HepG2 (cell line): ENCODE measurements around the gene UNC5C. TPM values are rescaled to one million over a fixed set of nuclear protein-coding genes. Genes with fewer than 3 reads are reported as not detected.

Experiments
- ATAC-seq: fragments of 200-7000 bp; cut with Tn5 transposase; 3 replicates; pipeline ENCODE4 v1.9.1; 2020; ENCODE audit warnings: mild to moderate bottlenecking, moderate library complexity
- BruUV-seq: library from RNA; stranded (reverse); fragments of 400-500 nt; replicated peaks from 2 replicates; lab custom pipeline; 2021; lab: Mats Ljungman, UMichigan
- CTCF ChIA-PET: fragments of 300-600 bp; formaldehyde crosslinking; extraction: SDS; loops from one replicate; lab custom pipeline; 2021; ENCODE audit warnings: low total read pairs, inconsistent platforms, low intra/inter-chr PET ratio; lab: Yijun Ruan, JAX
- POLR2A ChIA-PET: fragments of 350-600 bp; sonication (Branson Sonifier 250); formaldehyde crosslinking; loops from one replicate; lab custom pipeline; 2020; ENCODE audit warnings: antibody characterized with exemption, inconsistent platforms; lab: Yijun Ruan, JAX
- DNase-seq: peaks from one replicate; pipeline ENCODE4 v3.0.0-alpha.2; 2015; ENCODE audit warnings: low spot score
- FAIRE-seq: peaks from 3 replicates; lab custom pipeline; 2011; peaks lifted over from hg19 to GRCh38; lab: Jason Lieb, UNC
- H2AFZ ChIP-seq: one replicate; pipeline ENCODE4 v1.6.1; 2011; ENCODE audit warnings: low read length, inconsistent platforms
- H3K27ac ChIP-seq: fragments of 300-600 bp; 3 replicates; pipeline ENCODE4 v1.8.0; 2011; ENCODE audit warnings: mixed run types, mild to moderate bottlenecking, mixed read lengths, low read length, inconsistent platforms; ENCODE audit not compliant: insufficient read depth; ENCODE audit errors: extremely low read length
- H3K27me3 ChIP-seq, 2 experiments: fragments of 200-600 bp in 1 of 2; 2 replicates in 1 of 2; 3 replicates in 1 of 2; pipeline versions ENCODE4 v1.6.0 to v1.8.0; 2011; ENCODE audit warnings: low read length in 2 of 2, mild to moderate bottlenecking in 2 of 2, moderate library complexity in 2 of 2, inconsistent platforms in 1 of 2; ENCODE audit not compliant: insufficient read depth in 2 of 2, control insufficient read depth in 1 of 2
- H3K36me3 ChIP-seq, 2 experiments: fragments of 200-600 bp in 1 of 2; replicated peaks in 1 of 2; 2 replicates in 1 of 2; 3 replicates in 1 of 2; pipeline versions ENCODE4 v1.5.1 to v1.8.0; 2011; ENCODE audit warnings: low read length in 2 of 2, inconsistent platforms in 1 of 2; ENCODE audit not compliant: insufficient read depth in 2 of 2, control insufficient read depth in 1 of 2
- H3K4me1 ChIP-seq: 2 replicates; pipeline ENCODE4 v1.5.1; 2012; ENCODE audit warnings: low read length, inconsistent platforms; ENCODE audit not compliant: insufficient read depth
- H3K4me2 ChIP-seq: 2 replicates; pipeline ENCODE4 v1.6.0; 2011; ENCODE audit warnings: low read depth, low read length, inconsistent platforms
- H3K4me3 ChIP-seq, 3 experiments: fragments of 200-600 bp in 1 of 3; sonication (generic), shearing (Covaris generic) in 1 of 3; replicated peaks in 1 of 3; 2 replicates each; pipeline ENCODE4 v1.5.1; 2011 to 2016; ENCODE audit warnings: low read length in 3 of 3, inconsistent platforms in 2 of 3, low read depth in 2 of 3, mild to moderate bottlenecking in 2 of 3, control low read depth in 1 of 3, mixed read lengths in 1 of 3; ENCODE audit not compliant: insufficient read depth in 1 of 3
- H3K79me2 ChIP-seq: one replicate; pipeline ENCODE4 v1.6.1; 2011; ENCODE audit warnings: low read length, inconsistent platforms; ENCODE audit not compliant: insufficient read depth
- H3K9ac ChIP-seq: 2 replicates; pipeline ENCODE4 v1.6.0; 2011; ENCODE audit warnings: mild to moderate bottlenecking, low read depth, low read length, inconsistent platforms; ENCODE audit not compliant: insufficient read depth
- H3K9me3 ChIP-seq: 2 replicates; pipeline ENCODE4 v1.5.1; 2012; ENCODE audit warnings: mild to moderate bottlenecking, low read length
- H4K20me1 ChIP-seq: 2 replicates; pipeline ENCODE4 v1.6.0; 2011; ENCODE audit warnings: inconsistent platforms, mild to moderate bottlenecking, low read length, moderate library complexity; ENCODE audit not compliant: insufficient read depth
- ARHGAP35 ChIP-seq: sonication (generic); formaldehyde crosslinking; IDR thresholded peaks from 2 replicates; pipeline ENCODE4 v1.9.0; 2022; ENCODE audit warnings: mild to moderate bottlenecking, inconsistent platforms, moderate library complexity, missing genetic modification reagents, borderline replicate concordance
- ATRX ChIP-seq: sonication (generic); formaldehyde crosslinking; IDR thresholded peaks from 2 replicates; pipeline ENCODE4 v1.4.0; 2020; ENCODE audit warnings: missing genetic modification reagents, borderline replicate concordance
- GATAD2A ChIP-seq: IDR thresholded peaks from 2 replicates; pipeline ENCODE4 v1.6.1; 2016
- GFI1 ChIP-seq: sonication (generic); formaldehyde crosslinking; IDR thresholded peaks from 2 replicates; pipeline ENCODE4 v1.5.0; 2020; ENCODE audit warnings: missing genetic modification reagents, mild to moderate bottlenecking, borderline replicate concordance
- HDAC1 ChIP-seq: sonication (generic); formaldehyde crosslinking; IDR thresholded peaks from 2 replicates; pipeline ENCODE4 v1.5.1; 2020; ENCODE audit warnings: mild to moderate bottlenecking, missing genetic modification reagents
- NRL ChIP-seq: sonication (generic); formaldehyde crosslinking; IDR thresholded peaks from 2 replicates; pipeline ENCODE4 v1.5.0; 2020; ENCODE audit warnings: missing genetic modification reagents, mild to moderate bottlenecking, moderate library complexity, borderline replicate concordance
- ZEB1 ChIP-seq: IDR thresholded peaks from 2 replicates; pipeline ENCODE4 v1.6.1; 2012; ENCODE audit warnings: mild to moderate bottlenecking, low read depth, inconsistent platforms; ENCODE audit not compliant: insufficient replicate concordance
- ZIK1 ChIP-seq: sonication (generic); formaldehyde crosslinking; IDR thresholded peaks from 2 replicates; pipeline ENCODE4 v1.5.0; 2020; ENCODE audit warnings: mild to moderate bottlenecking, low read depth, missing genetic modification reagents, borderline replicate concordance
- ZMAT3 ChIP-seq: sonication (generic); formaldehyde crosslinking; conservative IDR thresholded peaks from 2 replicates; pipeline ENCODE4 v1.7.0; 2021; ENCODE audit warnings: missing genetic modification reagents
- ZNF562 ChIP-seq: sonication (generic); formaldehyde crosslinking; IDR thresholded peaks from 2 replicates; pipeline ENCODE4 v1.8.0; 2022; ENCODE audit warnings: missing genetic modification reagents, borderline replicate concordance
- ZNF672 ChIP-seq: sonication (generic); formaldehyde crosslinking; IDR thresholded peaks from 2 replicates; pipeline ENCODE4 v1.8.1; 2022; ENCODE audit warnings: missing genetic modification reagents
- ZNF747 ChIP-seq: sonication (generic); formaldehyde crosslinking; IDR thresholded peaks from 2 replicates; pipeline ENCODE4 v1.8.1; 2023; ENCODE audit warnings: missing genetic modification reagents, mild to moderate bottlenecking, borderline replicate concordance
- ZNF879 ChIP-seq: sonication (generic); formaldehyde crosslinking; IDR thresholded peaks from 2 replicates; pipeline ENCODE4 v1.8.1; 2023; ENCODE audit warnings: missing genetic modification reagents
- ZNF891 ChIP-seq: sonication (generic); formaldehyde crosslinking; IDR thresholded peaks from 2 replicates; pipeline ENCODE4 v1.5.0; 2020; ENCODE audit warnings: mild to moderate bottlenecking, missing genetic modification reagents
- ZSCAN21 ChIP-seq: sonication (generic); formaldehyde crosslinking; IDR thresholded peaks from 2 replicates; pipeline ENCODE4 v1.8.0; 2022; ENCODE audit warnings: mild to moderate bottlenecking, missing genetic modification reagents, moderate library complexity, borderline replicate concordance
- in situ Hi-C: cut with HindIII; loops from 2 replicates; pipeline ENCODE4 v1.10.0; 2017; ENCODE audit warnings: low pct_unique_long_range_greater_than_20kb; ENCODE audit not compliant: extremely low pct_ligation_motif_present
- intact Hi-C: fragments of 100-400 bp; cut with micrococcal nuclease; formaldehyde crosslinking; loops from one replicate; pipeline ENCODE4 v1.10.0; 2022; ENCODE audit not compliant: unreplicated experiment
- polyA plus RNA-seq, 8 experiments: library from polyadenylated mRNA; depleted of rRNA in 3 of 8; stranded (reverse) in 7 of 8; unstranded in 1 of 8; fragments of >200 nt; fragmentation: Illumina TruSeq in 4 of 8; extraction: Trizol in 4 of 8; gene quantifications; 2 replicates each; pipeline versions ENCODE4 v1.2.1 to v1.2.3, GENCODE V29; 2011 to 2016; ENCODE audit warnings: low read depth in 4 of 8, missing spikeins in 1 of 8, mixed read lengths in 1 of 8; ENCODE audit not compliant: insufficient read depth in 1 of 8
- total RNA-seq, 5 experiments: library from RNA; depleted of rRNA; stranded (reverse); fragments of >200 nt; fragmentation: Illumina TruSeq; extraction: Trizol; gene quantifications; 2 replicates each; pipeline ENCODE4 v1.2.3, GENCODE V29; 2016; ENCODE audit warnings: low read depth in 1 of 5

The UNC5C gene
- total and polyA plus RNA-seq, 2 of the 13 experiments (the other 11 are each of a cell fraction or from before 2014, with no cell fraction given) = not detected

DNA sequence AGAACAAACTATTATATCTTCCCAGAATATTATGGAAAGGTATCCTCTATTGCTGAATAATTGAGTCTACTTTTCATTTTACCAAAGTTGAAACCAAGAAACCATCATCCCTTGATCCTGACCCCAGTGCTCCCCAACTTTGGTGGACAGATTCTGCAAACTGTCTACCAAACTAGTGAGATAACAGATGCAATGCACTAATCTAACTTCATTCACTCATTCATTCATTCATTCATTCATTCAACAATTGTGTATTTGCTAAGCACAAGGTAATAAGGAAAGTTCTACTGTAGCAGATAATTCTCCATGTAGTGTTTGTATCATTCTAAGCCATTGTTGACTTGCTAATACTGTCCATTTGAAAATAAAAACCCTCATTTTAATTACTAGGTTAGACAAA, 150.6 kb downstream of the UNC5C start:
- no peaks in the 10 kb centered on the region for H3K4me1 ChIP-seq
- H3K36me3 ChIP-seq = no peaks in the 10 kb centered on the region
- intact Hi-C loops = no loop called here
- no peaks in the 10 kb centered on the region for H3K27me3 ChIP-seq
- CTCF ChIA-PET = no interaction called here
- H3K4me3 ChIP-seq = no peak overlapping the region
- H3K9ac ChIP-seq = no peak overlapping the region
- no peak overlapping the region for H3K27ac ChIP-seq
- POLR2A ChIA-PET = no interaction called here
- no peaks in the 10 kb centered on the region for H3K9me3 ChIP-seq
- no peaks in the 10 kb centered on the region for H4K20me1 ChIP-seq
- ATAC-seq = no peak
- DNase-seq = no peak
- no peak overlapping the region for H2AFZ ChIP-seq
- no peak overlapping the region for H3K4me2 ChIP-seq
- no TSS peak for BruUV-seq
- no peak for FAIRE-seq
- in situ Hi-C loops = no loop called here
- H3K79me2 ChIP-seq = no peaks in the 10 kb centered on the region
- TF ChIP-seq ZNF747 (CRISPR knock-in tag) (no peak), NRL (no peak), ZNF891 (no peak), ZEB1 (no peak), ZMAT3 (CRISPR knock-in tag) (no peak), ZNF562 (CRISPR knock-in tag) (no peak), HDAC1 (CRISPR knock-in tag) (no peak), GFI1 (CRISPR knock-in tag) (no peak), GATAD2A (CRISPR knock-in tag) (no peak), ZSCAN21 (no peak), ARHGAP35 (CRISPR knock-in tag) (no peak), ATRX (CRISPR knock-in tag) (no peak), ZNF879 (CRISPR knock-in tag) (no peak), ZNF672 (CRISPR knock-in tag) (no peak), ZIK1 (no peak)
- TF ChIP-seq, all 625 proteins: peak for 0
